ENCODE results near the gene CREG1. TPM values are rescaled to one million over a fixed set of nuclear protein-coding genes. Genes with fewer than 3 reads are reported as not detected.

The CREG1 gene
- 100 to 1,000 TPM; 139 to 180 (median 168) TPM for total RNA-seq
- polyA plus RNA-seq = 10 to 100 TPM; 48.0 to 99.4 (median 55.9) TPM

GRCh38 chr1:167553136-167554027, at the start of gene CREG1:
TSS of gene CREG1 (minus strand) at chr1:167553762.
- intact Hi-C loops (cut with DNase I) = loop anchor here (2.0 to 10.0 kb wide), 2 partner anchors 333 to 679 kb away; partner anchors contain the start of genes POU2F1 and TADA1

GRCh38 chr1:167602840-167603239, 49.3 kb upstream of the CREG1 start:
- WGBS, 2 donors = 61 to 86% methylated on average over 8 of the region's 8 CpGs
- Histone ChIP-seq H3K27me3 (no peaks in the 10 kb centered on the region), H3K27ac (no peak overlapping the region), H3K4me1 (peaks cover 0 to 18% (median 14%) of the 10 kb centered on the region in 4 donors), H3K36me3 (no peaks in the 10 kb centered on the region), H3K4me3 (no peak overlapping the region), H3K9me3 (peaks cover 0 to 12% (median 5%) of the 10 kb centered on the region in 4 donors)
- intact Hi-C loops (cut with DNase I) = loop anchor here (5.0 kb wide), 1 partner anchor 334 kb away; the partner anchor contains the start of genes DCAF6 and MPC2
- DNase-seq = no peak
- no peak for TF ChIP-seq EP300 (IDR thresholded peaks at IDR 0.05)
- no peak for TF ChIP-seq POLR2A (IDR thresholded peaks at IDR 0.05)
- TF ChIP-seq POLR2AphosphoS5 (IDR thresholded peaks at IDR 0.05) = no peak
- TF ChIP-seq CTCF (IDR thresholded peaks at IDR 0.05) = no peak

More at GRCh38 chr1:167553136-167554027, at the start of gene CREG1:
- Histone ChIP-seq H3K27ac (peak within 1 kb of the TSS; percentile 78 to 87 (median 86)), H3K4me3 (peak within 1 kb of the TSS; percentile 59 to 97 (median 84)), H3K9me3 (no peaks in the 10 kb centered on the region), H3K36me3 (no peaks in the 10 kb centered on the region), H3K27me3 (no peaks in the 10 kb centered on the region), H3K4me1 (peaks cover 0 to 41% (median 31%) of the 10 kb centered on the region in 4 donors)
- DNase-seq = peak; percentile 97
- WGBS, 2 donors = 0 to 1% methylated on average over 90 of the region's 90 CpGs
- TF ChIP-seq EP300 (IDR thresholded peaks at IDR 0.05) (no peak), POLR2AphosphoS5 (IDR thresholded peaks at IDR 0.05) (peak; percentile 84 to 94 (median 88)), CTCF (IDR thresholded peaks at IDR 0.05) (no peak), POLR2A (IDR thresholded peaks at IDR 0.05) (peak; percentile 28 to 51)

- WGBS, 2 donors = 31 to 38% methylated on average over 8 of the region's 8 CpGs
- DNase-seq = peak; percentile 72
Measured at GRCh38 chr1:167601442-167602383, 48.2 kb upstream of the CREG1 start.

More at GRCh38 chr1:167601442-167602383, 48.2 kb upstream of the CREG1 start:
- Histone ChIP-seq H3K4me3 (no peak overlapping the region), H3K4me1 (peaks cover 0 to 18% (median 14%) of the 10 kb centered on the region in 4 donors), H3K27me3 (no peaks in the 10 kb centered on the region), H3K9me3 (peaks cover 0 to under 1% (median 0%) of the 10 kb centered on the region in 4 donors), H3K27ac (peak overlapping the region; percentile 19 to 45 (median 33)), H3K36me3 (no peaks in the 10 kb centered on the region)
- intact Hi-C loops (cut with DNase I) = loop anchor here (1.0 to 5.0 kb wide), 2 partner anchors 85 to 336 kb away; partner anchors contain the start of genes DCAF6 and MPC2
- TF ChIP-seq POLR2AphosphoS5 (IDR thresholded peaks at IDR 0.05) = peak in 2 of 4 donors; percentile 6 to 27
- no peak for TF ChIP-seq CTCF (IDR thresholded peaks at IDR 0.05)

Measured in sigmoid colon (tissue), 7 donors.